ENCODE data around the gene TWF2. TPM values are rescaled to one million over a fixed set of nuclear protein-coding genes. Genes with fewer than 3 reads are reported as not detected.

TWF2 gene
- total and polyA plus RNA-seq, 9 of the 15 experiments (the other 6 are each of a cell fraction or from before 2014, with no cell fraction given): 0.11 to 61.9 (median 29.7) TPM

DNA sequence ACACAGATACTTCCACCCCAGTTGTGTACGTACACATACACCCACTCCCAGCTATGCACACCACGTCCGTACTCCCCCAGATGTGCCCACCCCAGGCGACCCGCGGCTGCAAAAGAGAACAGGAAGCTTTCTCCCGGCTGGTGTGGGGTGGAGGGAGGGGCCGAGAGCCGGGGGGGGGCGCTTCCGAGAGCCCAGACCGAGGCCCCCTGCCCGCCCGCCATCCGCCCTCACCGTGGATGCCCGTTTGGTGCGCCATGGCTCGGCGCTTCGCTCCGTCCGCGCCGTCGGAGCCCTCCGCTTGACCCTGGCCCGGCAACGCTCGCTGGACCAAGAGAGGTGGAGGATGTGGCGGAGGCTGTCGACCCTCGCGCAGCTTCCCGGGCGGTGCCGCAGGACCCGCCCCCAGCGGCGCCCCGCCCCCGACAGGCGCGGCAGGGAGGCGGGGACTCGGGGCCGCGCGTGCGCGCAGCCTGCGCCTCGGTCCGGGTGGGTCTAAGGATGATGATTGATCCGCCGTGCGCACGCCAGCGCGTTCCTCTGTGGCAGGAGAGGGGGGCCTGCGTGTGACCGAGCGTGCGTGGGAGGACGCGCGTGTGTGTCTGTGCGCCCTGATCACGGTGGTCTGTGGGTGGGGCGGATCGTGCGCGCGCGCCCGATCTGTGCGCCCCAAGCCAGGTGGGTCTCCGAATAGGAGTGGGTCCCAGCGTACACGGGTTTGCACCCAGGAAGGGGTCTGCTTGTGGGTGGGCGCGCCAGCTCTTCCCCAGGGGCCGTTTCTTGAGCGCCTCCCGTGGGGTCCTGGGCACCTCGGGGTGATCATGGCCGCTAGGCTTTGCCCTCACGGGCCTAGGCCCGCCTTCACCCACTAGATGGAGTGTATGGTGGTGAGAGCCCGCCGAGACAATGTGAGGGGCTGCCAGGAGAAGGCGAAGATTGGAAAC is at the start of gene TWF2 (continued):
- TF ChIP-seq NR2C1 (IDR thresholded peaks at IDR 0.05) (no peak), NR2C1 (tag; IDR thresholded peaks at IDR 0.05) (no peak), ZSCAN32 (CRISPR knock-in tag; IDR thresholded peaks at IDR 0.05) (no peak), SREBF2 (CRISPR knock-in tag; IDR thresholded peaks at IDR 0.05) (no peak), KDM5B (IDR thresholded peaks at IDR 0.05; ENCODE audit: insufficient replicate concordance, low read depth, low read length) (peak; percentile 47), TAF1 (IDR thresholded peaks at IDR 0.05; ENCODE audit: control insufficient read depth, extremely low read depth, insufficient read depth, low read length, severe bottlenecking) (peak; percentile 26), ATF1 (CRISPR knock-in tag; IDR thresholded peaks at IDR 0.05) (no peak), ATF1 (tag; IDR thresholded peaks at IDR 0.05) (0 out of 2 replicates have a peak, but pooled peaks have one; percentile 26), MYC (IDR thresholded peaks at IDR 0.05; ENCODE audit: low read depth, low read length) (no peak), MYC (CRISPR knock-in tag; IDR thresholded peaks at IDR 0.05; ENCODE audit: borderline replicate concordance, low read depth) (peak; percentile 55; the same call in 1 of the 2 replicates), ZNF347 (CRISPR knock-in tag; IDR thresholded peaks at IDR 0.05; ENCODE audit: low read depth) (no peak), RBBP5 (IDR thresholded peaks at IDR 0.05; ENCODE audit: borderline replicate concordance, insufficient read depth, low read length, poor library complexity, severe bottlenecking) (peak; percentile 8)
- TF ChIP-seq, protein P1, sequence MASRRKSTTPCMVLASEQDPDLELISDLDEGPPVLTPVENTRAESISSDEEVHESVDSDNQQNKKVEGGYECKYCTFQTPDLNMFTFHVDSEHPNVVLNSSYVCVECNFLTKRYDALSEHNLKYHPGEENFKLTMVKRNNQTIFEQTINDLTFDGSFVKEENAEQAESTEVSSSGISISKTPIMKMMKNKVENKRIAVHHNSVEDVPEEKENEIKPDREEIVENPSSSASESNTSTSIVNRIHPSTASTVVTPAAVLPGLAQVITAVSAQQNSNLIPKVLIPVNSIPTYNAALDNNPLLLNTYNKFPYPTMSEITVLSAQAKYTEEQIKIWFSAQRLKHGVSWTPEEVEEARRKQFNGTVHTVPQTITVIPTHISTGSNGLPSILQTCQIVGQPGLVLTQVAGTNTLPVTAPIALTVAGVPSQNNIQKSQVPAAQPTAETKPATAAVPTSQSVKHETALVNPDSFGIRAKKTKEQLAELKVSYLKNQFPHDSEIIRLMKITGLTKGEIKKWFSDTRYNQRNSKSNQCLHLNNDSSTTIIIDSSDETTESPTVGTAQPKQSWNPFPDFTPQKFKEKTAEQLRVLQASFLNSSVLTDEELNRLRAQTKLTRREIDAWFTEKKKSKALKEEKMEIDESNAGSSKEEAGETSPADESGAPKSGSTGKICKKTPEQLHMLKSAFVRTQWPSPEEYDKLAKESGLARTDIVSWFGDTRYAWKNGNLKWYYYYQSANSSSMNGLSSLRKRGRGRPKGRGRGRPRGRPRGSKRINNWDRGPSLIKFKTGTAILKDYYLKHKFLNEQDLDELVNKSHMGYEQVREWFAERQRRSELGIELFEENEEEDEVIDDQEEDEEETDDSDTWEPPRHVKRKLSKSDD (conservative IDR thresholded peaks at IDR 0.05; ENCODE audit: low read length): no peak
- TF ChIP-seq, protein P2, sequence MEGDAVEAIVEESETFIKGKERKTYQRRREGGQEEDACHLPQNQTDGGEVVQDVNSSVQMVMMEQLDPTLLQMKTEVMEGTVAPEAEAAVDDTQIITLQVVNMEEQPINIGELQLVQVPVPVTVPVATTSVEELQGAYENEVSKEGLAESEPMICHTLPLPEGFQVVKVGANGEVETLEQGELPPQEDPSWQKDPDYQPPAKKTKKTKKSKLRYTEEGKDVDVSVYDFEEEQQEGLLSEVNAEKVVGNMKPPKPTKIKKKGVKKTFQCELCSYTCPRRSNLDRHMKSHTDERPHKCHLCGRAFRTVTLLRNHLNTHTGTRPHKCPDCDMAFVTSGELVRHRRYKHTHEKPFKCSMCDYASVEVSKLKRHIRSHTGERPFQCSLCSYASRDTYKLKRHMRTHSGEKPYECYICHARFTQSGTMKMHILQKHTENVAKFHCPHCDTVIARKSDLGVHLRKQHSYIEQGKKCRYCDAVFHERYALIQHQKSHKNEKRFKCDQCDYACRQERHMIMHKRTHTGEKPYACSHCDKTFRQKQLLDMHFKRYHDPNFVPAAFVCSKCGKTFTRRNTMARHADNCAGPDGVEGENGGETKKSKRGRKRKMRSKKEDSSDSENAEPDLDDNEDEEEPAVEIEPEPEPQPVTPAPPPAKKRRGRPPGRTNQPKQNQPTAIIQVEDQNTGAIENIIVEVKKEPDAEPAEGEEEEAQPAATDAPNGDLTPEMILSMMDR (IDR thresholded peaks at IDR 0.05 in 2 of 3, conservative IDR thresholded peaks at IDR 0.05 in 1 of 3; ENCODE audit: insufficient read depth in 2 of 3, low read depth in 1 of 3, low read length in 3 of 3): peak; percentile 28 to 45 (median 30); a peak in 4 of 6 replicates

Data from K562 (cell line).